H1 (cell line): ENCODE data around the gene FRRS1L. TPM values are rescaled to one million over a fixed set of nuclear protein-coding genes. Genes with fewer than 3 reads are reported as not detected.

ENCODE experiments used
- CTCF ChIA-PET: fragments of 300-600 bp; sonication (Branson Sonifier 250); formaldehyde crosslinking; loops from one replicate; lab custom pipeline; 2021; ENCODE audit not compliant: partially characterized antibody; lab: Charles Lee
- POLR2A ChIA-PET: fragments of 300-600 bp; sonication (Branson Sonifier 250); formaldehyde crosslinking; loops from one replicate; lab custom pipeline; 2021; ENCODE audit warnings: inconsistent platforms; ENCODE audit not compliant: partially characterized antibody; lab: Charles Lee
- DNase-seq, 2 experiments: peaks; one replicate each; pipeline versions ENCODE4 v3.0.0 to v3.0.0-alpha.2; 2010 to 2022; ENCODE audit warnings: low spot score in 2 of 2, low read depth in 1 of 2, mixed read lengths in 1 of 2
- FAIRE-seq: peaks from 2 replicates; lab custom pipeline; 2011; peaks lifted over from hg19 to GRCh38; lab: Jason Lieb, UNC
- H2AFZ ChIP-seq: 2 replicates; pipeline ENCODE4 v1.8.1; 2012; ENCODE audit warnings: low read length, inconsistent platforms
- H2AK5ac ChIP-seq: 2 replicates; pipeline ENCODE4 v1.6.1; 2013; ENCODE audit warnings: low read depth, low read length
- H2BK120ac ChIP-seq: replicated peaks from 2 replicates; pipeline ENCODE3; 2013; ENCODE audit warnings: low read depth, low read length, inconsistent platforms
- H2BK12ac ChIP-seq: 2 replicates; pipeline ENCODE4 v1.6.1; 2013; ENCODE audit warnings: low read depth, low read length
- H2BK15ac ChIP-seq: 2 replicates; pipeline ENCODE4 v1.6.1; 2013; ENCODE audit warnings: low read length
- H2BK20ac ChIP-seq: 2 replicates; pipeline ENCODE4 v1.6.1; 2013; ENCODE audit warnings: low read length
- H2BK5ac ChIP-seq: 2 replicates; pipeline ENCODE4 v1.6.1; 2013; ENCODE audit warnings: low read depth, low read length
- H3K14ac ChIP-seq: 2 replicates; pipeline ENCODE4 v1.6.1; 2013; ENCODE audit warnings: inconsistent platforms; ENCODE audit not compliant: insufficient read length
- H3K18ac ChIP-seq: 2 replicates; pipeline ENCODE4 v1.6.1; 2013; ENCODE audit warnings: low read length; ENCODE audit errors: extremely low read depth
- H3K23ac ChIP-seq: 2 replicates; pipeline ENCODE4 v1.6.1; 2013; ENCODE audit warnings: inconsistent platforms; ENCODE audit not compliant: insufficient read length
- H3K23me2 ChIP-seq: 2 replicates; pipeline ENCODE4 v1.6.1; 2013; ENCODE audit warnings: low read depth, low read length
- H3K27ac ChIP-seq: 2 replicates; pipeline ENCODE4 v1.6.1; 2011; ENCODE audit warnings: low read depth, low read length, inconsistent platforms
- H3K27me3 ChIP-seq, 4 experiments: replicated peaks in 1 of 4; 1 replicate in 1 of 4; 2 replicates in 3 of 4; pipeline versions ENCODE4 v1.6.1 to v1.8.1; 2011 to 2013; ENCODE audit warnings: low read length in 3 of 4, mild to moderate bottlenecking in 3 of 4, inconsistent platforms in 2 of 4, mixed read lengths in 2 of 4, moderate library complexity in 1 of 4; ENCODE audit not compliant: control insufficient read depth in 3 of 4, insufficient read depth in 3 of 4; ENCODE audit errors: extremely low read depth in 1 of 4
- H3K36me3 ChIP-seq, 4 experiments: 2 replicates each; pipeline versions ENCODE4 v1.6.1 to v1.8.1; 2011 to 2013; ENCODE audit warnings: mild to moderate bottlenecking in 4 of 4, low read length in 3 of 4, moderate library complexity in 2 of 4, control low read depth in 1 of 4, inconsistent platforms in 1 of 4; ENCODE audit not compliant: insufficient read depth in 4 of 4, control insufficient read depth in 2 of 4
- H3K4ac ChIP-seq: replicated peaks from 2 replicates; pipeline ENCODE3; 2013; ENCODE audit warnings: low read length, low read depth, mixed read lengths, inconsistent platforms; ENCODE audit not compliant: insufficient read length
- H3K4me1 ChIP-seq, 4 experiments: replicated peaks in 1 of 4; 1 replicate in 1 of 4; 2 replicates in 3 of 4; pipeline versions ENCODE4 v1.6.1 to v1.8.1; 2011 to 2013; ENCODE audit warnings: low read length in 3 of 4, inconsistent platforms in 2 of 4, mixed read lengths in 1 of 4; ENCODE audit not compliant: insufficient read depth in 4 of 4, control insufficient read depth in 3 of 4
- H3K4me2 ChIP-seq, 2 experiments: 2 replicates each; pipeline versions ENCODE4 v1.6.1 to v1.8.1; 2011 to 2013; ENCODE audit warnings: low read depth in 2 of 2, low read length in 2 of 2, control low read depth in 1 of 2, inconsistent platforms in 1 of 2, mild to moderate bottlenecking in 1 of 2; ENCODE audit not compliant: insufficient read depth in 1 of 2
- H3K4me3 ChIP-seq, 4 experiments: fragments of 200-600, 300-600 bp in 1 of 4; sonication (generic), shearing (Covaris generic), sonication (Bioruptor Twin) in 1 of 4; 2 replicates each; pipeline versions ENCODE4 v1.5.1 to v1.8.1; 2011 to 2016; ENCODE audit warnings: low read length in 4 of 4, low read depth in 3 of 4, control low read depth in 2 of 4, inconsistent platforms in 2 of 4, mild to moderate bottlenecking in 2 of 4, mixed read lengths in 1 of 4, moderate library complexity in 1 of 4; ENCODE audit not compliant: insufficient read depth in 2 of 4; ENCODE audit errors: extremely low read depth in 1 of 4
- H3K56ac ChIP-seq: replicated peaks from 2 replicates; pipeline ENCODE3; 2013; ENCODE audit warnings: low read depth, mild to moderate bottlenecking, mixed read lengths, low read length, inconsistent platforms; ENCODE audit not compliant: insufficient read length
- H3K79me1 ChIP-seq: 2 replicates; pipeline ENCODE4 v1.6.1; 2013; ENCODE audit warnings: low read depth, low read length, control low read depth
- H3K79me2 ChIP-seq, 2 experiments: 2 replicates each; pipeline versions ENCODE4 v1.6.1 to v1.8.1; 2012 to 2013; ENCODE audit warnings: low read length in 2 of 2, mild to moderate bottlenecking in 2 of 2, inconsistent platforms in 1 of 2; ENCODE audit not compliant: insufficient read depth in 2 of 2, control insufficient read depth in 1 of 2
- H3K9ac ChIP-seq, 4 experiments: replicated peaks in 1 of 4; 1 replicate in 1 of 4; 2 replicates in 3 of 4; pipeline versions ENCODE4 v1.6.1 to v1.8.1; 2011 to 2013; ENCODE audit warnings: low read depth in 3 of 4, low read length in 3 of 4, control low read depth in 2 of 4, mild to moderate bottlenecking in 2 of 4, moderate library complexity in 2 of 4, inconsistent platforms in 1 of 4; ENCODE audit errors: extremely low read depth in 1 of 4
- H3K9me3 ChIP-seq, 2 experiments: 2 replicates each; pipeline versions ENCODE4 v1.6.1 to v1.8.1; 2012 to 2013; ENCODE audit warnings: mild to moderate bottlenecking in 2 of 2, moderate library complexity in 2 of 2, control low read depth in 1 of 2, inconsistent platforms in 1 of 2, low read depth in 1 of 2, low read length in 1 of 2, mixed read lengths in 1 of 2; ENCODE audit not compliant: insufficient read depth in 2 of 2
- H4K20me1 ChIP-seq, 2 experiments: replicated peaks in 1 of 2; 2 replicates each; pipeline versions ENCODE3 to v1.8.1; 2011 to 2013; ENCODE audit warnings: inconsistent platforms in 2 of 2, low read length in 2 of 2, mild to moderate bottlenecking in 1 of 2; ENCODE audit not compliant: insufficient read depth in 2 of 2, control insufficient read depth in 1 of 2
- H4K5ac ChIP-seq: 2 replicates; pipeline ENCODE4 v1.6.1; 2013; ENCODE audit warnings: low read length, low read depth, mixed read lengths, inconsistent platforms; ENCODE audit not compliant: insufficient read length
- H4K8ac ChIP-seq: 2 replicates; pipeline ENCODE4 v1.8.0; 2013; ENCODE audit warnings: mild to moderate bottlenecking, moderate library complexity, low read length, inconsistent platforms; ENCODE audit not compliant: insufficient read depth; ENCODE audit errors: extremely low read depth
- H4K91ac ChIP-seq: replicated peaks from 2 replicates; pipeline ENCODE3; 2013; ENCODE audit warnings: low read length, mixed read lengths, inconsistent platforms; ENCODE audit not compliant: insufficient read length
- CBX8 ChIP-seq: fragments of 300-800, 300-1000 bp; sonication (generic); IDR thresholded peaks from 2 replicates; pipeline ENCODE4 v1.7.1; 2016; ENCODE audit warnings: low read depth, low read length, borderline replicate concordance
- CHD2 ChIP-seq: IDR thresholded peaks from 2 replicates; pipeline ENCODE4 v1.6.1; 2012; ENCODE audit warnings: low read length, improper control_type of control experiment
- CTCF ChIP-seq, 3 experiments: IDR thresholded peaks; 1 replicate in 2 of 3; 2 replicates in 1 of 3; pipeline versions ENCODE4 v1.5.1 to v1.6.1; 2011; ENCODE audit warnings: low read length in 3 of 3, mild to moderate bottlenecking in 3 of 3, inconsistent platforms in 2 of 3, low read depth in 1 of 3, moderate library complexity in 1 of 3; ENCODE audit not compliant: insufficient read depth in 1 of 3; ENCODE audit errors: control extremely low read depth in 1 of 3
- EP300 ChIP-seq, 2 experiments: IDR thresholded peaks; 1 replicate in 1 of 2; 2 replicates in 1 of 2; pipeline ENCODE4 v1.6.1; 2011 to 2012; ENCODE audit warnings: low read depth in 2 of 2, low read length in 2 of 2, mild to moderate bottlenecking in 2 of 2, borderline replicate concordance in 1 of 2, inconsistent platforms in 1 of 2, moderate library complexity in 1 of 2
- JUN ChIP-seq: IDR thresholded peaks from 2 replicates; pipeline ENCODE4 v1.6.1; 2011; ENCODE audit warnings: low read depth, mild to moderate bottlenecking, improper control_type of control experiment, low read length
- POLR2A ChIP-seq, 2 experiments: IDR thresholded peaks; 1 replicate in 1 of 2; 2 replicates in 1 of 2; pipeline ENCODE4 v1.6.1; 2011; ENCODE audit warnings: low read depth in 2 of 2, low read length in 2 of 2, mild to moderate bottlenecking in 2 of 2; ENCODE audit errors: control extremely low read depth in 1 of 2
- RAD21 ChIP-seq, 2 experiments: IDR thresholded peaks in 1 of 2; conservative IDR thresholded peaks in 1 of 2; 2 replicates each; pipeline ENCODE4 v1.6.1; 2011; ENCODE audit warnings: low read depth in 2 of 2, low read length in 2 of 2, improper control_type of control experiment in 1 of 2, inconsistent platforms in 1 of 2, mild to moderate bottlenecking in 1 of 2, moderate library complexity in 1 of 2
- WGBS, 2 experiments: shearing (Covaris generic) in 1 of 2; methylation state at CpG; one replicate each; pipeline versions ENCODE4 v1.1.6 to v1.1.7; 2013 to 2015; ENCODE audit warnings: low lambda C conversion rate in 2 of 2, mixed read lengths in 2 of 2, inconsistent platforms in 1 of 2, low coverage in 1 of 2, missing lambda C conversion rate in 1 of 2; ENCODE audit not compliant: insufficient replicate concordance in 2 of 2, insufficient coverage in 1 of 2, insufficient read length in 1 of 2; ENCODE audit errors: extremely low coverage in 1 of 2, missing lambda C conversion rate in 1 of 2; 5-methylcytosine and 5-hydroxymethylcytosine counted together
- polyA plus RNA-seq, 7 experiments: library from polyadenylated mRNA; depleted of rRNA in 3 of 7; stranded (reverse) in 5 of 7; unstranded in 2 of 7; fragments of >200 nt in 5 of 7; fragments of 200-250 nt in 2 of 7; gene quantifications; 1 replicate in 5 of 7; 2 replicates in 1 of 7; 4 replicates in 1 of 7; pipeline versions ENCODE4 v1.2.1 to v1.2.3, GENCODE V29; 2011 to 2013; ENCODE audit warnings: missing spikeins in 2 of 7, mixed read lengths in 2 of 7
- total RNA-seq: library from RNA; stranded (reverse); fragmentation: NEBNext Ultra II Directional; extraction: Animal tissue kit (Norgen Biotek cat#: 25700); gene quantifications from 2 replicates; pipeline ENCODE4 v1.2.1, GENCODE V29; 2021

Gene FRRS1L
- total and polyA plus RNA-seq, 2 of the 8 experiments (the other 6 are each of a cell fraction or from before 2014, with no cell fraction given): 1.0 to 2.2 TPM

- no peaks in the 10 kb centered on the region for H3K4me1 ChIP-seq
- H3K14ac ChIP-seq: no peak overlapping the region
- POLR2A ChIA-PET: interaction anchor here (1.1 kb wide), 1 partner anchor 14 kb away, joined by 3 read pairs; no protein-coding TSS in a partner anchor
- H3K4ac ChIP-seq: no peak overlapping the region
- FAIRE-seq (peak; percentile 57), DNase-seq (no peak)
- WGBS, 2 experiments: 85% methylated on average over 2 of the region's 2 CpGs; no CpG with 5 or more reads in 1 of the 2 experiments
- H3K9ac ChIP-seq: no peak overlapping the region
- TF ChIP-seq CBX8 (no peak), CTCF (IDR thresholded peaks at IDR 0.05; ENCODE audit: control extremely low read depth in 1 of 3, insufficient read depth in 1 of 3, low read depth in 1 of 3, low read length in 3 of 3) (peak in 1 of 3 experiments; percentile 9; a peak in 1 of 4 replicates), POLR2A (IDR thresholded peaks at IDR 0.05; ENCODE audit: control extremely low read depth in 1 of 2, low read depth in 2 of 2, low read length in 2 of 2) (no peak), CHD2 (no peak), EP300 (IDR thresholded peaks at IDR 0.05; ENCODE audit: borderline replicate concordance in 1 of 2, low read depth in 2 of 2, low read length in 2 of 2) (no peak), JUN (no peak), RAD21 (IDR thresholded peaks at IDR 0.05 in 1 of 2, conservative IDR thresholded peaks at IDR 0.05 in 1 of 2; ENCODE audit: low read depth in 2 of 2, low read length in 2 of 2) (peak; percentile 15; a peak in 1 of 4 replicates)
- no peak overlapping the region for H2BK20ac ChIP-seq
- no peak overlapping the region for H4K8ac ChIP-seq
- no peak overlapping the region for H2BK15ac ChIP-seq
- H3K9me3 ChIP-seq: no peaks in the 10 kb centered on the region
- no peak overlapping the region for H2BK12ac ChIP-seq
- no peak overlapping the region for H4K5ac ChIP-seq
- H2AFZ ChIP-seq: no peak overlapping the region
- H2BK5ac ChIP-seq: no peak overlapping the region
- H2BK120ac ChIP-seq: no peak overlapping the region
- no peaks in the 10 kb centered on the region for H3K36me3 ChIP-seq
- no peak overlapping the region for H3K18ac ChIP-seq
- no peak overlapping the region for H2AK5ac ChIP-seq
- no peaks in the 10 kb centered on the region for H4K20me1 ChIP-seq
- no peak overlapping the region for H3K56ac ChIP-seq
- no peaks in the 10 kb centered on the region for H3K79me2 ChIP-seq
- H3K79me1 ChIP-seq: no peaks in the 10 kb centered on the region
- CTCF ChIA-PET: interaction anchor here (1.4 kb wide), 1 partner anchor 35 kb away, joined by 3 read pairs; no protein-coding TSS in a partner anchor
- H3K4me3 ChIP-seq: no peak overlapping the region
- H3K27ac ChIP-seq: no peak overlapping the region
- H3K4me2 ChIP-seq: no peak overlapping the region
- no peaks in the 10 kb centered on the region for H3K27me3 ChIP-seq
- no peak overlapping the region for H4K91ac ChIP-seq
- H3K23ac ChIP-seq: no peak overlapping the region
- H3K23me2 ChIP-seq: no peaks in the 10 kb centered on the region
Measured at GRCh38 chr9:109132567-109133021, 34.5 kb downstream of the FRRS1L start.
